Osteoblast (primary cell): Measurements from ENCODE around the gene SKAP1. TPM values are rescaled to one million over a fixed set of nuclear protein-coding genes. Genes with fewer than 3 reads are reported as not detected.
"Not testable (repeated sequence)": the region's sequence is repeated elsewhere in the genome, so short reads cannot be mapped to it uniquely, and the experiment has no call there.

Experiments used
- DNase-seq: peaks from one replicate; pipeline ENCODE4 v3.0.0; 2011; ENCODE audit warnings: low spot score, mixed read lengths; ENCODE audit not compliant: insufficient read length; ENCODE audit errors: missing footprints
- H2AFZ ChIP-seq: 2 replicates; pipeline ENCODE4 v1.6.0; 2011; ENCODE audit warnings: mild to moderate bottlenecking, low read length
- H3K27ac ChIP-seq: 2 replicates; pipeline ENCODE4 v1.5.1; 2011; ENCODE audit warnings: mild to moderate bottlenecking, low read depth, low read length, moderate library complexity
- H3K27me3 ChIP-seq: 2 replicates; pipeline ENCODE4 v1.6.0; 2012; ENCODE audit warnings: mild to moderate bottlenecking, control low read depth, inconsistent platforms, low read length, moderate library complexity; ENCODE audit not compliant: insufficient read depth
- H3K36me3 ChIP-seq: 2 replicates; pipeline ENCODE4 v1.5.1; 2011; ENCODE audit warnings: mild to moderate bottlenecking, low read length, control low read depth, moderate library complexity; ENCODE audit not compliant: insufficient read depth
- H3K4me1 ChIP-seq: 2 replicates; pipeline ENCODE4 v1.5.1; 2011; ENCODE audit warnings: mild to moderate bottlenecking, low read length, control low read depth, moderate library complexity; ENCODE audit not compliant: insufficient read depth
- H3K4me2 ChIP-seq: 2 replicates; pipeline ENCODE4 v1.6.0; 2011; ENCODE audit warnings: mild to moderate bottlenecking, low read length; ENCODE audit not compliant: insufficient read depth
- H3K4me3 ChIP-seq: fragments of 200-600 bp; sonication (generic); 3 replicates; pipeline ENCODE4 v1.5.1; 2012; ENCODE audit warnings: mild to moderate bottlenecking, low read length, inconsistent platforms; ENCODE audit not compliant: insufficient read depth
- H3K79me2 ChIP-seq: 2 replicates; pipeline ENCODE4 v1.6.0; 2012; ENCODE audit warnings: mild to moderate bottlenecking, low read length, control low read depth, inconsistent platforms; ENCODE audit not compliant: insufficient read depth
- H3K9me3 ChIP-seq: 2 replicates; pipeline ENCODE4 v1.5.1; 2011; ENCODE audit warnings: low read depth, low read length, control low read depth
- H4K20me1 ChIP-seq: 2 replicates; pipeline ENCODE4 v1.6.0; 2012; ENCODE audit warnings: mild to moderate bottlenecking, low read length, control low read depth; ENCODE audit not compliant: insufficient read depth
- CTCF ChIP-seq: IDR thresholded peaks from 2 replicates; pipeline ENCODE4 v1.5.1; 2011; ENCODE audit warnings: mild to moderate bottlenecking, low read depth, low read length, moderate library complexity; ENCODE audit errors: extremely low read depth
- total RNA-seq: library from RNA; depleted of rRNA; stranded (reverse); fragments of >200 nt; gene quantifications from 2 replicates; pipeline ENCODE4 v1.2.3, GENCODE V29; 2012

SKAP1 gene
- total RNA-seq, 1 donor = not detected

GRCh38 chr17:48191362-48191761, 238.7 kb downstream of the SKAP1 start:
- DNase-seq = no peak
- H3K79me2 ChIP-seq = no peaks in the 10 kb centered on the region
- H3K36me3 ChIP-seq = no peaks in the 10 kb centered on the region
- no peaks in the 10 kb centered on the region for H4K20me1 ChIP-seq
- H2AFZ ChIP-seq = no peak overlapping the region
- H3K4me2 ChIP-seq = no peak overlapping the region
- peaks cover 28% of the 10 kb centered on the region for H3K27me3 ChIP-seq
- no peak for TF ChIP-seq CTCF
- H3K27ac ChIP-seq = no peak overlapping the region
- H3K4me3 ChIP-seq = no peak overlapping the region
- H3K4me1 ChIP-seq = peaks cover 19% of the 10 kb centered on the region
- no peaks in the 10 kb centered on the region for H3K9me3 ChIP-seq

GRCh38 chr17:48190871-48191270, 239.1 kb downstream of the SKAP1 start:
- H3K36me3 ChIP-seq = no peaks in the 10 kb centered on the region
- TF ChIP-seq CTCF = no peak
- no peaks in the 10 kb centered on the region for H3K79me2 ChIP-seq
- no peaks in the 10 kb centered on the region for H4K20me1 ChIP-seq
- H3K27ac ChIP-seq = no peak overlapping the region
- H3K9me3 ChIP-seq = no peaks in the 10 kb centered on the region
- no peak overlapping the region for H3K4me2 ChIP-seq
- no peak overlapping the region for H3K4me3 ChIP-seq
- no peak for DNase-seq
- peaks cover 27% of the 10 kb centered on the region for H3K27me3 ChIP-seq
- H2AFZ ChIP-seq = no peak overlapping the region
- H3K4me1 ChIP-seq = peaks cover 19% of the 10 kb centered on the region

- H3K4me1 ChIP-seq = peaks cover 4% of the 10 kb centered on the region
- no peak for TF ChIP-seq CTCF
- no peaks in the 10 kb centered on the region for H3K9me3 ChIP-seq
- H3K4me3 ChIP-seq = no peak overlapping the region
- no peaks in the 10 kb centered on the region for H3K79me2 ChIP-seq
- H3K36me3 ChIP-seq = no peaks in the 10 kb centered on the region
- DNase-seq = no peak
- no peak overlapping the region for H2AFZ ChIP-seq
- H3K27ac ChIP-seq = no peak overlapping the region
- H3K4me2 ChIP-seq = no peak overlapping the region
- H3K27me3 ChIP-seq = peaks cover 51% of the 10 kb centered on the region
- H4K20me1 ChIP-seq = no peaks in the 10 kb centered on the region
Measured at GRCh38 chr17:48187872-48188608, 242.0 kb downstream of the SKAP1 start.

- H3K27me3 ChIP-seq = peaks cover 68% of the 10 kb centered on the region
Measured at GRCh38 chr17:48186317-48186716, 243.7 kb downstream of the SKAP1 start.

More at GRCh38 chr17:48186317-48186716, 243.7 kb downstream of the SKAP1 start:
- not testable (repeated sequence) for H3K4me1 ChIP-seq, H3K79me2 ChIP-seq, H3K36me3 ChIP-seq, H4K20me1 ChIP-seq, H3K9me3 ChIP-seq, DNase-seq, H2AFZ ChIP-seq, H3K27ac ChIP-seq, H3K4me2 ChIP-seq, H3K4me3 ChIP-seq
